ENCODE measurements around the gene DHDH. TPM values are rescaled to one million over a fixed set of nuclear protein-coding genes. Genes with fewer than 3 reads are reported as not detected.

The DHDH gene
- total RNA-seq, 2 experiments from 2014 or later = 0.96 to 1.1 TPM

DNA sequence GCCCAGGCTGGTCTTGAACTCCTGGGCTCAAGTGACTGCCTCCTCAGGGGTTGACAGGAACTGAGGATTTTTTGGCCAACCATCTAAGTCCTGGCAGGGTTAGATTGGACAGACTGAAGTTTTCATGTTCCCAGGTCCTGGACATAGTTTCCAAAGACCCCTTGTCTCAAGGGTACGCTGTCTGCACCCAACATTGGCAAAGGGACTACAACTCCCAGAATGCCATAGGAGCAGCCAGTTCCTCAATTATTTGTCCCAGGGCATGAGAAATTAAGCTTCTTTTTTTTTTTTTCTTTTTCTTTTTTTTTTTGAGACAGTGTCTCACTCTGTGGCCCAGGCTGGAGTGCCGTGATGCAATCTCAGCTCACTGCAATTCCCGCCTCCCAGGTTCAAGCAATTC lies 52.7 kb downstream of the DHDH start:
- ATAC-seq (no peak), DNase-seq (no peak)
- H3K4me3 Mint-ChIP-seq = no peak overlapping the region
- H3K27ac Mint-ChIP-seq = no peak overlapping the region
- H3K27me3 Mint-ChIP-seq = no peaks in the 10 kb centered on the region
- peaks cover 30% of the 10 kb centered on the region for H3K36me3 Mint-ChIP-seq
- no peaks in the 10 kb centered on the region for H3K9me3 Mint-ChIP-seq (ENCODE audit: low read depth)
- H3K4me1 Mint-ChIP-seq = peaks cover 7% of the 10 kb centered on the region
- CTCF ChIA-PET = interaction anchor here (1.0 kb wide), 1 partner anchor 14 kb away, joined by 4 read pairs; no protein-coding TSS in a partner anchor

DNA sequence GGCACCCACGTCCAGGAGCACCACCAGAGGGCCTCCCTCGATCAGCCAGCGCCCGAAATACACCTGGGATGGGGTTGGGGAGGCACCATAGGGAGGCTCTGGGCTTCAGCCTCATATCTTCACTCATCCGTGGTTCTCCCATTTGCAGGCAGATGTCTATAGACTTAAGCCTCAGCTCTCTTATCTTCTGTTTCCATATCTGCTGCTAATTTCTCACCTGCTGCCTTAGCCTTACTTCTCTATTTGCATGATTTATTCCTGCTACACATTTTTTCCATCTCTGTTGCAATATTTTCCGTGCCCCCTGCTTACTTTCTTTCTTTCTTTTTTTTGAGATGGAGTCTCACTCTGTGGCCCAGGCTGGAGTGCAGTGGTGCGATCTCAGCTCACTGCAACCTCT lies 53.8 kb downstream of the DHDH start:
- DNase-seq (no peak), ATAC-seq (no peak)
- no peaks in the 10 kb centered on the region for H3K9me3 Mint-ChIP-seq (ENCODE audit: low read depth)
- CTCF ChIA-PET = interaction anchor here (1.0 to 1.7 kb wide), 2 partner anchors 17 to 145 kb away, joined by 3 read pairs; no protein-coding TSS in a partner anchor
- peaks cover 14% of the 10 kb centered on the region for H3K4me1 Mint-ChIP-seq
- H3K27me3 Mint-ChIP-seq = no peaks in the 10 kb centered on the region
- H3K36me3 Mint-ChIP-seq = peaks cover 27% of the 10 kb centered on the region
- no peak overlapping the region for H3K27ac Mint-ChIP-seq
- no peak overlapping the region for H3K4me3 Mint-ChIP-seq

DNA sequence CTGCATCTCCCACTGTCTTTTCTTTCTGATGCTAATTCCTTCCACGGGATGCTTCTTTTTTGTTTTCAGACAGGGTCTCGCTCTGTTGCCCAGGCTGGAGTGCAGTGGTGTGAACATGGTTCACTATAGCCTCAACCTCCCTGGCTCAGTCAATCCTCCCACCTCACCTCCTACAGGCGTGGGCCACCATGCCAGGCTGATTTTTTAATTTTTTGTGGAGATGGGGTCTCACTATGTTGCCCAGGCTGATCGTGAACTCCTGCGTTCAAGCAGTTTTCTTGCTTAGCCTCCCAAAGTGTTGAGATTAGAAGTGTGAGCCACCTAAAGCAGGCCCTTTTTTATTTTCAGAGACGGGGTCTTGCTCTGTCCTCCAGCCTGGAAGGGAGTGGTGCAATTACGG lies 54.8 kb downstream of the DHDH start:
- ATAC-seq (no peak), DNase-seq (no peak)
- H3K36me3 Mint-ChIP-seq = peaks cover 22% of the 10 kb centered on the region
- H3K9me3 Mint-ChIP-seq (ENCODE audit: low read depth) = no peaks in the 10 kb centered on the region
- H3K4me3 Mint-ChIP-seq = no peak overlapping the region
- H3K4me1 Mint-ChIP-seq = peaks cover 15% of the 10 kb centered on the region
- H3K27ac Mint-ChIP-seq = peak overlapping the region; percentile 1
- CTCF ChIA-PET = interaction anchor here (1.7 kb wide), 1 partner anchor 18 kb away, joined by 3 read pairs; no protein-coding TSS in a partner anchor
- H3K27me3 Mint-ChIP-seq = no peaks in the 10 kb centered on the region

DNA sequence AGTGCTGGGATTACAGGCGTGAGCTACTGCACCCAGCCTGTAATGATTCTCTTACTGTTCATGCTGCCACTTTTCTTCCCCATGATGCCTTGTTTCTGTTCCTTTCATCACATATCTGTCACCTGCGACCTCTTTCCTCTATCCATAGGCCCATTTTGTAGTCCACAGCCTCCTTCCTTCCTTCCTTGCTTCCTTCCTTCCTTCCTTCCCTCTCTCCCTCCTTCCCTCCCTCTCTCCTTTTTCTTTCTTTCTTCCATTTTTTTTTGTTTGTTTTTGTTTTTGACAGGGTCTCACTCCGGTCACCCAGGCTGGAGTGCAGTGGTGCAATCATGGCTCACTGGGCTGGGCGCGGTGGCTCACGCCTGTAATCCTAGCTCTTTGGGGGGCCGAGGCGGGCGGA lies 55.4 kb downstream of the DHDH start:
- no peak for ATAC-seq
- no peaks in the 10 kb centered on the region for H3K9me3 Mint-ChIP-seq (ENCODE audit: low read depth)
- H3K27ac Mint-ChIP-seq = no peak overlapping the region
- CTCF ChIA-PET = interaction anchor here (0.8 kb wide), 1 partner anchor 20 kb away, joined by 3 read pairs; no protein-coding TSS in a partner anchor
- peaks cover 18% of the 10 kb centered on the region for H3K4me1 Mint-ChIP-seq
- DNase-seq = no peak
- H3K27me3 Mint-ChIP-seq = no peaks in the 10 kb centered on the region
- peaks cover 23% of the 10 kb centered on the region for H3K36me3 Mint-ChIP-seq
- H3K4me3 Mint-ChIP-seq = no peak overlapping the region

DNA sequence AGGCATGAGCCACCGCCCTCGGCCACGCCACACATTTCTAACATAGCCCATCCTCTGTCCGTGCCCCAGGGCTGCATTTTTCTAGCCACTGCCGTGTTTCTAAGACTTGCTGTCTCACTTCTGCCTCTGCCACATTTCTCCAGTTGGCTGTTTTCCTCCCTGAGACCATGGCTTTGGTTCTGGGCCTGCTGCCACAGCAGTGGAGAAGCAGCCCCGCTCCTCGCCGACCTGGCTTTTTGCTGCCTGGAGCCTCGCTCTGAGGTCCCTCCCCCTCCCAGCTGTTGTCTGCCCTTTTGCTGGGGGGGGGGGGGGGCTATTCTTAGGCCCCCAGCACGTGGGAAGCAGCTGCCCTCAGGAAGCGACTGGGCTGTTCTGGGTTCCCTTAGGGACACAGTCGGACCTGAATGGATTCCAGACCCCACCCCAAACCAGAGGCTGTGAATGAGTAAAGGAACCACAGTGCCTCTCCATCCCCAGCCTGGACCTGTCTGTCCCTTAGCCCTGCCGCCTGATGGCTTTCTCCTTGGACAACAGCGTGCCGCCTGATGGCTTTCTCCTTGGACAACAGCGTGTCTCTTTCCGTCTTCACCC lies 56.3 kb downstream of the DHDH start:
- CTCF ChIA-PET = no interaction called here
- ATAC-seq = no peak
- peaks cover 24% of the 10 kb centered on the region for H3K4me1 Mint-ChIP-seq

DNA sequence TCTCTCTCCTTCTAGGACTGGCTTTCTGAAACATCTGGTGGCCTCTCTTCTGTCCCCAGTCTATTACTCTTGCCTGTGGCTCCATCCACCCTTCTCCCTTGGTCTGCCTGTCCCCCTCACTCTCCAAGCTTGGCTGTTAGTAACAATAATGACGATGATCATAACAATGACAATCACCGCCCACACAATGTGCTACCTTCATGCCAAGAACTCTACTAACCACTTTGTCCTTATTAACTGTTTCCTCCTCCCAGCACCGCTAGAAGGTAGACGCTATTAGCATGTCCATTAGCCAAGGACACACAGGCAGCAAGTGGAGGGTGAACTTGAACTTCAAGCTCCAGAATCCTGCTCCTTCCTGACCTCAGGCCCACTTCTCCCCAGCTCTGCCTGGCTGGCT lies 56.9 kb downstream of the DHDH start:
- H3K36me3 Mint-ChIP-seq = peaks cover 26% of the 10 kb centered on the region
- CTCF ChIA-PET = interaction anchor here (4.1 kb wide), 1 partner anchor 12 kb away, joined by 45 read pairs; no protein-coding TSS in a partner anchor
- H3K27ac Mint-ChIP-seq = no peak overlapping the region
- DNase-seq (no peak), ATAC-seq (no peak)
- no peaks in the 10 kb centered on the region for H3K9me3 Mint-ChIP-seq (ENCODE audit: low read depth)
- H3K4me3 Mint-ChIP-seq = no peak overlapping the region
- peaks cover 29% of the 10 kb centered on the region for H3K4me1 Mint-ChIP-seq
- H3K27me3 Mint-ChIP-seq = no peaks in the 10 kb centered on the region

More for the DNA sequence above, 56.3 kb downstream of the DHDH start:
- Mint-ChIP-seq H3K36me3 (peaks cover 24% of the 10 kb centered on the region), H3K9me3 (ENCODE audit: low read depth) (no peaks in the 10 kb centered on the region), H3K27ac (no peak overlapping the region), H3K27me3 (no peaks in the 10 kb centered on the region), H3K4me3 (no peak overlapping the region)
- no peak for DNase-seq

DNA sequence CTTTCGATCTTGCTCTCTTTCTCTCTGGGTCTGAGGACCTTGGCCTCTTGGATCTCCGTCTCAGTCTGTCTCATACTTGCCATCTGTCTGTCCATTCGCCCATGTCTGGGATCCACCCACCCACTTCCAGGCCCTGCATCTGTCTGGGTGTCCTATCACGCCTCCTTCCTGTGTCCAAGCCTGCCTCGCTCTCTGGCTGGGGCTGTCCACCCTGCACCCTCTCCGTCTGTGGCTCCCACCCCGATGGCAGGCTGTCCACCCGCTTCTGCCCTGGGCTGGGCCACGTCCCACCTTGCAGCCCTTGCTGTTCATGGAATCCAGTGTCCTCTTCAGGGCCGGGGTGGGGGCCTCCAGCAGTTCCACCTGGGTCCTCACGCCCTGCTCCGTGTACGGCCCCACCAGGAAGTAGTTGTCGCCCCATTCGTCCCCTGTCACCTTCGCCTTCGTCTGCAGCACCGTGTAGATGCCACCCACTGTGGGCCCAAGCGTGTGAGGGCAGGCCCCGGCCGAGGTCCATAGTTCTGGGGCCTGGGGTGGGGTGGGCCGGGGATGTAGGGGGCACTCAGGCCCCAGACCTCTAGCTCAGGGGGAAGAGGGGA lies 57.6 kb downstream of the DHDH start:
- ATAC-seq (no peak), DNase-seq (no peak)
- Mint-ChIP-seq H3K4me3 (peak overlapping the region; percentile 16), H3K4me1 (peaks cover 32% of the 10 kb centered on the region), H3K9me3 (ENCODE audit: low read depth) (no peaks in the 10 kb centered on the region), H3K27ac (no peak overlapping the region), H3K27me3 (no peaks in the 10 kb centered on the region), H3K36me3 (peaks cover 26% of the 10 kb centered on the region)
- CTCF ChIA-PET = interaction anchor here (4.1 kb wide), 1 partner anchor 13 kb away, joined by 45 read pairs; no protein-coding TSS in a partner anchor

DNA sequence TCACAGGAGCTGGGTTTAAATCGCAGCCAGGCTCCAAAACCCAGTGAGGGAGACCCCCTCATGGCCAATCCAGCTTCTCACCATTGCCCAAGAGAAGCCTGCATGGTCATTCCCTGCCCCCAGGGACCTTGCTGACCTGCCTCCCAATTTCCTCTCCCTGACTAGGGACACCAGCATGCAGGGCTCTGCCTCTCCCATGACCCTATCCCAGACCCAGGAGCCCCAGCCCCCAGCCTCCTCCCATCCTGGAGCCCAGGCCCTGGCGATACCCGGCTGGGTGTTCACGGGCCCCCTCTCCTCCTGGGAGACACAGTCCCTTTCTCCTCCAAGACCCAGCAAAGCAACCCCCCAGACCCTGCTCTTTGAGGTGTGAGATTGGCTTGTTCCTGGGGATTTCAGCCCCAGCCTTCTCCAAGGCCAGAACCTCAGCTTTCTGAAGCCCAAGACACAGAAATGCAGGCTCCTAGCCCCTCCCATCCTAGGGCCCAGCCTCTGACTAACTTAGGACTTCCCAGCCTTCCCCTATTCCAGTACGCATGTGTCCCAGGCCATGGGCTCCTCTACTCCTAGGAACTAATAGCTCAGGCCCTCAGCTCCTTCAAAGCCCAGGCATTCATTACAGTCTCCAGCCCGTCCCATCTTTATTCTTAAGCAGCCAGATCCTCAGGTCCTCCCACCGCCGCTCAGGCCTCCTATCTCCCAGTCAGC lies 58.5 kb downstream of the DHDH start:
- H3K27me3 Mint-ChIP-seq = no peaks in the 10 kb centered on the region

DNA sequence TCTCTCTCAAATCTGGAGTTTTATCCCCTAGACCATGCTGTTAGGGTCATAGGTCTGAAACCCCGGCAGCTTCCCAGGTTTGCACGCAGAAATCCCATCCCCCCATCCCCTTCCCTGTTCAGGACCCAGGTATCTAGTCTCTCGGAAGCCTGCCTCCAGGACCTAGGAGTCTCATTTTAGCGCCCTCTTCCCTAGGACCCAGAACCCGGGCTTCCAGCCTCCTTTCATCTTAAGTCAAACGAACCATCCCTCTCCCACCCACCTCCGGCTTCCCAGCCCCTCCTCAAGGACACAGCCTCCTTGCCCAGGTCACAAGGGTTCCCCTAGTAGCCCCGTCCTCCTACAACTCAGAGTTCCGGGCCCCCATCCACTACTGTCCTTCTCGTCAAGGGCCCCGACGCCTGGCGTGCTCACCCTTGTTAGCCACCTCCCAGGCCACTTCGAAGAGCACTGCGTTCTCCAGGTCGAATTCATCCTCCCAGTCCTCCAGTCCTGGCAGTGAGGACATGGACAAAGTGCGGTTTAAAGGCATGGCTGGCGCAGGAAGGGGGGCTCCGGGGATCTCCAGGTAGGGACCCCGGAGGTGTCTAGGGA lies 59.2 kb downstream of the DHDH start:
- H3K4me3 Mint-ChIP-seq = peak overlapping the region; percentile 89
- H3K9me3 Mint-ChIP-seq (ENCODE audit: low read depth) = no peaks in the 10 kb centered on the region
- DNase-seq = no peak
- H3K27me3 Mint-ChIP-seq = no peaks in the 10 kb centered on the region
- peaks cover 26% of the 10 kb centered on the region for H3K36me3 Mint-ChIP-seq
- CTCF ChIA-PET = interaction anchor here (0.8 to 4.1 kb wide), 31 partner anchors 8 to 279 kb away, joined by 3 to 45 read pairs (median 7); partner anchors contain the start of genes BAX, CGB7 and FTL
- peak overlapping the region; percentile 97 for H3K27ac Mint-ChIP-seq
- peak; percentile 3 for ATAC-seq
- peaks cover 36% of the 10 kb centered on the region for H3K4me1 Mint-ChIP-seq

More for the DNA sequence above, 58.5 kb downstream of the DHDH start:
- H3K9me3 Mint-ChIP-seq (ENCODE audit: low read depth) = no peaks in the 10 kb centered on the region
- CTCF ChIA-PET = interaction anchor here (0.8 to 4.1 kb wide), 10 partner anchors 13 to 155 kb away, joined by 5 to 45 read pairs (median 11); partner anchors contain the start of genes BAX and FTL
- H3K36me3 Mint-ChIP-seq = peaks cover 28% of the 10 kb centered on the region
- peak overlapping the region; percentile 97 for H3K27ac Mint-ChIP-seq
- peaks cover 35% of the 10 kb centered on the region for H3K4me1 Mint-ChIP-seq
- ATAC-seq (no peak), DNase-seq (no peak)
- H3K4me3 Mint-ChIP-seq = peak overlapping the region; percentile 89

DNA sequence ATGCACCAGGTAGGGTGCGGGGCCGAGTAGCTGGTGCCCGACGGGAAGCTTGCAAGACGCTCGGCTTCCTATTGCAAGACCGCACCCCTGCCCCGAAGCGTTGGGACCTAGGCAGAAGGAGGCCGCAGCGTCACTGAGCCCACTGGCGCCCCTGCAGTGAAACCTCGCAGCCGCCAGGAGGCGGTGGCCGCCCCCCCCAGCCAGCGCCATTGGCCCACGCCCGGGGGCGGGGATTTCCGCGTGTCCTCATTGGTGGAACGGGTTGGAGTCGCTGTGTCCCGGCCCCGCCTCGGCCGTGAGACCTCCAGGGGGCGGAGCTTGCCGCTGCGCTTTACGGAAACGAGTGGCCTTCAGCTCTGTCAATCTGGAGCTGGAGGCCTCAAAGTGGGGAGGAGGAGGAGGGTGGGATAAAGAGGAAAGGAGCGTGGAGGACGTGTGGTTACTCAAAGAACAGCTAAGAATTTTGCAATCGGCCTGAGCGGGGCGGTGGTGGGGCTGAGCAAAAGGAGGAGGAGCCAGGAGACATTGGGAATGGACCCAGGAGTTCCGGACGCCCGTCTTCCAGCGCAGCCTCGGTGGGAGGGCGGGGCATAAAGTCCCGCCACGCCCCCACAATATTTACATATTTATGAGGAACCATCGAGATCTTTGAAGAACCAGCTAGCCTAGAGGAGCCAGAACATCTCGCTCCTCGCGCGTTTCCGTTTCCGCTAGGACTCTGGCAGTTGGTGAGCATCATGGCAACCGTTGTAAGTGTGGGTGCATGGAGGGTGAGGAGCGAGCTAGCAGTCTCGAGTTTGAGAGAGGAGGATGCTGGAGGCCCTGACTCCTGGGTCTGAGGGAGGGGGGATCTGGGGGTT lies 59.9 kb downstream of the DHDH start, which contains the start of the genes GYS1 and RUVBL2:
Gene GYS1 (minus strand): TSS at position 135 of the 860 bp plus-strand sequence. CDS start 197 bp downstream, outside the sequence.
Gene RUVBL2 (plus strand): TSS at position 713 of the 860 bp plus-strand sequence. CDS start 25 bp downstream, at position 738.
- Mint-ChIP-seq H3K27ac (peak within 1 kb of the TSS; percentile 97), H3K4me1 (peaks cover 41% of the 10 kb centered on the region), H3K36me3 (peaks cover 22% of the 10 kb centered on the region), H3K27me3 (no peaks in the 10 kb centered on the region), H3K4me3 (peak within 1 kb of the TSS; percentile 89), H3K9me3 (ENCODE audit: low read depth) (no peaks in the 10 kb centered on the region)
- ATAC-seq (peak; percentile 93), DNase-seq (peak; percentile 99)
- CTCF ChIA-PET = interaction anchor here (0.5 to 4.1 kb wide), 54 partner anchors 9 to 647 kb away, joined by 3 to 45 read pairs (median 4); partner anchors contain the start of genes BAX, BCAT2, CA11 and CGB2

DNA sequence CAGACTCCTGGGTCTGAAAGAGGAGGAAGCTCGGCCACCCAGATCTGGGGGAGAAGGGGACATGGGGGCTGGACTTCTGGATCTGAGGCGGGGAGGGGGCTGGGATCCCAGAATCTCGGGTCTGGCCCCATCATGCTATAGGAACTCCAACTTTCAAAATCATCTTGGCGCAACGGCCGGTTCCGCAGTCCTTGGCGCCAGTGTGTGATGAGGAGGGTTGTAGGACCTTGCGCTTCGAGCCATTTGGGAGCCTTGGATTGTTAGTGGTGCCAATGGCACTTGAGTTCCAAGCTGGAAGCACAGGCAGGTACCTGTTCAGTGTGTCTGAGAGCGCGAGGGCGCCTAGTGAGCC lies 60.5 kb downstream of the DHDH start:
- no peak for ATAC-seq
- H3K4me3 Mint-ChIP-seq = peak overlapping the region; percentile 89
- peaks cover 17% of the 10 kb centered on the region for H3K36me3 Mint-ChIP-seq
- peaks cover 41% of the 10 kb centered on the region for H3K4me1 Mint-ChIP-seq
- CTCF ChIA-PET = interaction anchor here (0.8 to 4.1 kb wide), 40 partner anchors 10 to 646 kb away, joined by 3 to 45 read pairs (median 6); partner anchors contain the start of genes BAX, BCAT2, CA11 and CGB2
- DNase-seq = no peak
- H3K27ac Mint-ChIP-seq = peak overlapping the region; percentile 97
- H3K27me3 Mint-ChIP-seq = no peaks in the 10 kb centered on the region
- no peaks in the 10 kb centered on the region for H3K9me3 Mint-ChIP-seq (ENCODE audit: low read depth)
